Activated CD4-positive, alpha-beta T cell treated with anti-CD3 and anti-CD28 coated beads, Interleukin-2, amount 50 U/mL, for 1 hour (primary cell): ENCODE measurements around the gene PRKG1.

Source experiments
- DNase-seq: peaks from one replicate; pipeline ENCODE4 v3.0.0-alpha.2; 2020

Gene PRKG1

DNA sequence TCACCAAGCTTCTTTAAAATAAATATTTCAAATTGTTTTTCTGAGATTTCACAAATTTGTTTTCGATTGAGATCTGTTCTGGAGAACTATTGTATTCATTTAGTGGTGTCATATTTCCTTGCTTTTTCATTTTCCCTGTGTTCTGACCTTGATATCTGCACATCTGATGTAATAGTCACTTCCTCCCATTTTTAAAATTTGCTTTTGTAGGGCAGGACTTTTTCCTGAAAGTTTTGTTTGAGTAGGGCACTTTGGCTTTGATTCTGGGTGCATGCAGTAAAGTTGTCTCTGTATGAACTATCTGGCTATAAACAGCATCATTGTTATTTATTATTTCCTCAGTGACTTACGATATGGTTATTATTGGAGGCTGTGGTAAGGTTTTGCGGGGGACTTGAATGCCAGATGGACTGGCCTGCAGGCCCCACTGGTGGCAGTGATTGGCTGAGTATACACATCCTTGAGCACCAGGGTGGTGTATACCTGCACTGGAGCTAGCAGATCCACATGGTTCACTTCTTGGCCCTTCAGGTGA lies 541.5 kb downstream of the PRKG1 start:
- no peak for DNase-seq

DNA sequence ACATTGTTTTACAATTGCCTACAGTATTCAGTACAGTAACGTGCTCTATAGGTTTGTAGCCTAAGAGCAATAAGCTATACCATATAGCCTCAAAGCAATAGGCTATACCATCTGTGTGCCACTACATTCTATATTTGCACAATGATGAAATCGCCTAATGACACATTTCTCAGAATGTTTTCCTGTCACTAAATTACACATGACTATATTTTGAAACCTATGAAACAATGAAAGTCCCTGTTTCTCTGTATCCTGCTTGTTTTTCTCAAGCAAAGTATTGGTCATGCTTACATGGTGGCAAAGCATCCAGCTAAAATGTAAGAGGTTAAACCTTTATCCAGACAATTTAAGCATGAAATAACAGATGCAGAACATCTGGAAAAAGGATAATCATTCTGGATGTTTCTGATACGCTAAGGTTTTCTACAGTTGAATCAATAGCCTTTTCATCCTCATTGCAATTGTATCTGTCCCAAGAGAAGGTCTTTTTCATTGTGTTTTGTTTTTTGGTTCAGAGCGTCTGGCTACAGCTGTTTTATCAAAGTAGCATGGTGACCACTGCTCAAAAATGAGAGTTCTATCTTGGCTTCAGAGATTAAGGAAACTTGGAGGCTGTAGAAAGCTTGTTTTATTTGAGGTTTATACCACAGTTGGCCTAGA lies 543.4 kb downstream of the PRKG1 start:
- DNase-seq = no peak

DNA sequence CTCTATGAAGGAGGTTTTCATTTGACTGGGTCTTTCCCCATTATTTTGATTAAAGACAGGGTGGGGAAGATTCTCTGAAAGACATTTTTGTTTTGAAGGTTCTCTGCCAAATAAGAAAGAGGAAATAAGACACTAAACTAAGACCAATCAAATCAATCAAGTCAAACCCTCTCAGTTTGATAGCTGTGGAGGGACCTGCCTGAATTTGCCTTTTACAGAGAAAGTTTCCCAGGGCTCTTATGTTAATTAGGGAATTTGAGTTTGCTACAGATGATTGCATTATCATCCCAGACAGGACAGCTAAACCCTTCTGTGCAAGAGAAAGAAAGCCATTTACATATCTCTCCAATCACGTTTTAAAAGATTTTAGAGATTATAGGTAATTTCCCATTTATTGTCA lies 545.1 kb downstream of the PRKG1 start:
- no peak for DNase-seq

DNA sequence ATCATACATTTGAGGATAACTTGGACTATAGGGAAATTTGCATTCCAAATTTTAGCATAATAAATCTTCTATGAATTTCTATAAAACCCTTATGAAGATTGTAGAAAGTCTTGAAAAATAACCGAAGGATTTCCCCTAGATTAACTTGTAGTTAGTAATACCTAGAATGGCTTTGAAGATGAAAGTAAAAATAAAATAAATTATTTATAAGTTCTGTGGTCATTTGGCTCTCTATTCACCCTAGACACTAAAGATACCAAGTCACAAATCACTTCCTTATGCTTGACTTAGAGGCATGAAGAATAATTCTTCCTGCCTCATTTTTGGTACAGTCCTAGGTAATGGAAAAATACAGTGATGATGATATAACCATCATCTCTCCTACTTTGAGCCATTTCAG lies 545.8 kb downstream of the PRKG1 start:
- no peak for DNase-seq

DNA sequence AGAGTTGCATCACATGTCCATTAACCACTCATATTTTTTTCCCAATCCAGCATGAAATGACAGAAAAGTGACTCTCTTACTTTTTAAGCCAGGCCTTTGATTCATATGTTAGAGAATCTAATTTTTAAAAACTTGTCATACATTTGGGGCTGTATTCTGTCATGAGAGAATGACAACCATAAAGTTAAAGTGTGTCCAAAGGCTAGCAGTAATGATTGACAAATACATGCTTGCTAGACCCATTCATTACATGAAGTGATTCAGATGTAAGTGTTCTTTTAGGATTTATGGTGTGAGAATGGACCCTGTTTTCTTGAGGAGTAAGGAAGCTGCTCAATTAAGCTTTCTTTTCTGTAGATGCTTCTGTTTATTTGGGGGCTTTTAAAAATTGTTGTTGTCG lies 549.7 kb downstream of the PRKG1 start:
- DNase-seq = no peak

DNA sequence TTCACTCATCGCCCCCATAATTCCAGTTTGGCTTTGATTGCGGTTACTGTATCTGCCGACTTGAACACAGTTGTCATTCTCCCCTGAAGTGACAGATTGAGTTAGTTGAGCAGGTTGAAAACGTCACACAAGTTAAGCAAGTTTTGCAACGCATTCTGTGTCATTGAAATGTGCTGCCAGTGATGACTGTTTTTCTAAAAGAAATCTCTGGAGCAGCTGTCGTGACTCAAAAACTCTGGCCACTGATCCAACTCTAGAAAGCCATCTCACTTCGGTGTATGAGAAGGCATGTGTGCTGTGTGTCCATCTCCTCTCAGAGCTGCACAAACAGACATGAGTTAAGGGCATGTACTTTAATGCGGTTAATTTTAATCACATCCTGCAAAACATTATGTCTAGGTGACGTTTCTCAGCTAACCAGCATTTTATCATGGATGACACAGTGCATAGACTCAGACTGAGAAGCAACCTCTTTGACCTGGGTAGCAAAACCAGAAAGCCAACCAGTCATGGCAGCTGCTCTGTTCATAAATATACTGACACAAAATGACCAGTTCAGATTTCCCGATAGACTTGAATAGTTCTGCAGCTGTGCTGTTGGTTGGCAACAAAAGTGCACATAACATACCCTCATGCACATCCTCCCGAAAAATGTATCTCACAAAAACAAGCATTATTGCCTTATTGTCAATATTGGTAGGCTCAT lies 555.8 kb downstream of the PRKG1 start:
- no peak for DNase-seq

DNA sequence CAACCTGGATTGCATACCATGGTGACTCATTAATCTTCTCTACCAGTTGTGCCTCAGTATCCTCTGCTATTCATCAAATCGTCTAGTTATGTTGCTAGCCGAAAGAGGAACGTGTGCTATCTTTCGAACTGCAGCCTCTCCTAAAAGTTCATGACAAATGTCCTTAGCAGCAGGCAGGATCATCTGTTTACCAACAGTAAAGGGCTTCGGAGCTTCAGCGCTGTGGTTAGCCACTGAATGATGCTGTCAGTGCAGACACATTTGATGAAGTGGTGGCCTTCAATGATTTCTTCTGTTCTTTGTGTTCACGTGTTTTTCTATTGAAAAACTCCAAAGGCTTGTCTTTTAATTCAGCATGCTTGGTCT lies 556.3 kb downstream of the PRKG1 start:
- DNase-seq = no peak

DNA sequence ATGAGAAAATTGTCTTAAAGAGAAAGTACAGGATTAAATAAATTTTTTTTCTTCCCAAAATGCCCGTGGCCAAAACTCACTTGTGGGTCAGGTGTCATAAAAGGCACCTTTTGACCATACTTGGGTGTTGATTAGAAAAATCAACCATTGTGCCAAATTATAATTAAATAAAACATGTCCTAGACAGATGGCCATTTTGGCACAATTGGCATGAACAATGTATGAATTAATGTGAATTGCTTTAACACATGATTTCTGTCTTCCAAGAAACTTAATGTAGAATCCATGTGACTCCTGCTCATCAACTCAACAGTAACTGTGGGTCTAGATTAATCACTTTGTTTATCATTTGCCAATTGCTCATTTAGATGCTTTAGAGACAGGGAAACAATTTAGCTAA lies 561.1 kb downstream of the PRKG1 start:
- DNase-seq = no peak

DNA sequence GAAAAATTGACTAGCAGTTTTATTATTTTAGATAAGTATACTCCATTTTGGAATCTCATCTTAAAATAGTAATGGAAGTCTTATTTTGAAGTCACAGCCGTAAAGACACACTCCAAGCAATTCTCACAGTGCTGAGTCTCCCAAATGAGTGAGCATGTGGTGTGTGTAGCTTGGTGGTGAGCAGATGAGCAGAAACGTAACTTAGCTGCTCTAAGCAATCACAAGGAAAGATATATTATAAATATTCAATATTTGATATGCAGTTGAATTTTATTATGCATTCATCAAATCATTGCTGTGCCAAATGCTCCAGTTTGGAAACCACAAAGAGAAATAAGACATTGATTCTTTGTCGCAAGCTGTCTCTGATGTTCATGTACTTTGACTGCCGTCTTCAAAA lies 563.9 kb downstream of the PRKG1 start:
- DNase-seq = no peak

DNA sequence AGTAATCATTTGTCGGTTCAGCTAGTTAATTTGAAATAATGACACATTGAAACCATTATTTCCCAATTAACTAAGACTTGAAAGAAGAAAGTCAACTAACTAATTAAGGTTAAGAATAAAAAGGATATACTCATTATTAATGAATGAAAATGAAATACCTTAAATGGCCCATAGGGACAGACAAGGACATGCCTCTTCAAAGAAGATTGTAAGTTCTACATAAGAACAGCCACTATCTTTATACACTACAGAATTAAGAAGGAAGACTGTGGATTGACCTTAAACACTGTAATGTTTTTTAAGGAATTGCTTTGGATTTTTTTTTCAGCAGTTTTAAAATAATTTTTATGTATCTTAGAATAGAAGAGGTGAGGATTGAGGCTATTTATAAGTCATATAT lies 564.5 kb downstream of the PRKG1 start:
- DNase-seq = no peak

DNA sequence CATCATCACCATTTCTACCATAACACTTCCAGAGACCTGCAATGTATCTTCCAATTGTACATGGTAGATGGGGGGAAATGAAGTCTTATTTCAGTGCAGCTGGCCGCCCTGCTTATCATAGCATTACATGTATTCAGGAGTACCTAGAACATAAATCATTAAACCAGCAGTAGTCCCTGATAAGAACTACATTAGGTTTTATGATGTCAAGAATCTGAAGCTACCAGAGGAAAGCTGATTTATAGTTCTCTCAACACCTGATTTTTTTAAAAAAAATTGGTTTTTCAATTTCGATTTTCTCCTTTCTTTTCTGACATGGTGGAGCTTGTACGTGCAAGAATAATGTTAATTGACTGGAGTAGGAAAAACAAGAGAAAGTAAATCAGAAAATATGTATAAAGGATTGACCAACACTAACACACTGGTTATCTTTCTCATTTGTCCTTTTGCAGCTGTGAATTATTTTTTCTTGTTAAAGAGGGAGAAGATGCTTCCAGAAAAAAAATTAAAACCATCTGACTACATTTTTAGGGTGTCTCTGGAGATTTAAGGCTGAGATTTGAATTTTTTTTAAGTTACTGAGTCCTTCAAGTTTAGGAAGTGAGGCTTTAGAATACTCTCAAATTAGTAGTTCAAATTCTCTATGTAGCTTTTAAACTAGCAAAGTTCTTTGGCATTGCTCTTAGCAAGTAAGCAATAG lies 566.0 kb downstream of the PRKG1 start:
- no peak for DNase-seq

DNA sequence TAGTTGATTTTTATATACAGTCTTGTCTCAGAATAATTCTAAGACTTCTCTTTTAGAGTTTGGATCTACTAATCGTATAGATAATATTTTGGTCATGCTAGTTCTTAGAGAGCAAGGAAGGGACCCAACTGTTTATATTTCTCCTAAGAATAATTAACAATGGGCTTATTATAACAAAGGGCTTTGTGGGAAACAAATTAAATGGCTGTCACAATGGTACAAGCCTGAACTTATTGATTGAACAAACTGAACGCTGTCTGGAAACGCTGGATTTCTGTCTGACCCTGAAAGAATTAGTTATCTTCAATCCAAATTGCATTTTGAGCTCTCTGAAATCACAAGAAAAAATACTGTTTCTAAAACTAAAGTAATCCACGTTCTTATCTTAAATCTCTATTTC lies 568.3 kb downstream of the PRKG1 start:
- no peak for DNase-seq

DNA sequence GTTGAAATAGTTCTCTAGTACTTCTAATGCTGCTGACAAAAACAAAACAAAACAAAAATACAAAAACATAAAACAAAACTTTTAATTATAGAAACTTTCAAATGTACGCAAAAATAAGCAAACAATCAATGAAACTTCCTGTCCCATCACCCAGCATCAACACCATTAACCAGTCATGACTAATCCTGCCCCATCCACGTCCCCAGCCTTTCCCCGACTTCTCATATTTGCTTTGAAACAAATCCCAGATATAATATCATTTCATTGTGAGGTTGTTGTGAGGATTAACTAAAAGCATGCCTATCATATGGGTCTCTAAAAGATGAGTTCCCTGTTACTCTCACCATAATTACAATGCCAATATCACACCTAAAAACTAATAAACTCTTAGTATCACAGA lies 569.4 kb downstream of the PRKG1 start:
- no peak for DNase-seq

DNA sequence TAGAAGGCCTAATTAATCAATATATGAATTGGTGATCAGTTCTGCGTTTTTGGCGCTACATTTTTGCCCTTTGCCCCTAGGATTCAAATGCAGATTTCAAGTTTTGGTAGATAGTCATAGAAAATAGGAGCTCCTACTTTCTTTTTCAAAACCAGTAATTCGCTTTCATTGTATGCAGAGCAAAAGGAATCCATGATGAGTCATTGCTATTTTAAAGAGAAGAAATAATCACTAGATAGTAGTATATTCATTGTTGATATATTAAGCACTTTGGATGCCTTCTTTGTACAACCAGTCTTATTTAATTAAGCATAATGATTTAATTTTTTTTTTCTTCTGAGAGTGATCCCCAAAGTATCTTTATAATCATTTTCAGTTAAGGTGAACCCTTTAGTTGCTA lies 574.8 kb downstream of the PRKG1 start:
- DNase-seq = no peak

DNA sequence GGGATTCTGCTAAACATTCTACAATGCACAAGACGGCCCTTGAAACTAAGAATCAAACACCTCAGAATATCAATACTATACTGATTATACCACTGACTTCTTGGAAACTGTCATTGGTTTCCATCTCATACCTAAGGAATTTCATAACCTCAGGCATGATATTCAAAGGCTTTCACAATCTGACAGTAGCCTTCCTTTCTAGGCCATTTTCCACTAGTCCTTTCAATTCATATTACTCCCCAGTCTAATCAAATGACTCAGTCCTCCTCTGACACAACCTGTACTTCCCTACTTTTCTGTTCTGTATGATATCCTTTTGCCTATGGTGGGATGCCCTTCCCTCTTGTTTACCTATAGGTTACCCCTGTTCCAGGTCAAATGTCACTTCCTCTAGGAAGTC lies 576.8 kb downstream of the PRKG1 start:
- no peak for DNase-seq

DNA sequence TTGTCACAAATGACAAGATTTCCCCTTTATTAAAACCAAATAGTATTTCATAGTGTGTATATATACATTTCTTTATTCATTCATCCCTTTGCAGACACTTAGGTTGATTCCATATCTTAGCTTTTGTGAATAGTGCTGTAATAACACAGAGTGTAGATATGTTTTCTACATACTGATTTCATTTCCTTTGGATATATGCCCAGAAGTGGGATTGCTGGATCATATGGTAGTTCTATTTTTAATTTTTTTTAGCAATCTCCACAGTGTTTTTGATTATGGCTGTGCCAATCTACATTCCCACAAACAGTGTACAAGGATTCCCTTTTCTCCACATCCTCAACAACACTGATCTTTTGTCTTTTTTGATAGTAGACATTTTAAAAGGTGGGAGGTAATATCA lies 578.7 kb downstream of the PRKG1 start:
- no peak for DNase-seq

DNA sequence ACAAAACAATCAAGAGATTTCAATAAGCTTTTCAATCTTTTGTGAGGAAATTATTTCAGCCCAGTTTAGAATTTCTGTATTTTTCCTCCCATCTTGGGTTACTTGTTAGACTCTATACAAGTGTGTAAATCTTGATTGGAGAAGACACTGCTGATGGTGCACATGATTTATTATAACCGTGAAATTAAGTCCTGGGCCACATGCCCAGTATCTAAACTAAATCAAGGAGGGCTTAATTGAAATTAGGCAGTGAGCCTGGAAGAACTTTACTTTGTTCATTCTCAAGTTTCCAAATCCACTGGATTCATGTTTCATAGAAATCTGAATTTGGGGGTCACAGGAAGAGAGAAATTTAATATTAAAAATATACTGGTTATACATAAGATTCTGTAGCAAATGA lies 580.6 kb downstream of the PRKG1 start:
- no peak for DNase-seq

DNA sequence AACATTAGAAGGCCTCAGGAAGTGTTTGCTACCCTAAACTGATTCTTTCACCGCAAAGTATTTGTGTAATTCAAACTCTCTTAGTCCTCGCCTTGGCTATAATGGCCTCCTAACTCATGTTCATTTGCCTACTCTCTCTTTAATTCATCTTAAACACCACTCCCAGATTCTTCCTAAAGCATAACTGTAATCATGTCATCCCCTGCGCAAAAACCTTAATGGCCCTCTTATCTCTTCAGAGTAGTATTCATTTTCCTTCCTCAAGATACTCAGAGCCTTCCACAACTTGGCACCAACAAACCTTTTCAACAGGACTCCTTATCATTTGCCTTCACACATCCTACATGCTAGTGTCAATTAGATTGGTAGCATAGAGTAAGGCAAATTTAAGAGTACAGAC lies 582.2 kb downstream of the PRKG1 start:
- DNase-seq = no peak

DNA sequence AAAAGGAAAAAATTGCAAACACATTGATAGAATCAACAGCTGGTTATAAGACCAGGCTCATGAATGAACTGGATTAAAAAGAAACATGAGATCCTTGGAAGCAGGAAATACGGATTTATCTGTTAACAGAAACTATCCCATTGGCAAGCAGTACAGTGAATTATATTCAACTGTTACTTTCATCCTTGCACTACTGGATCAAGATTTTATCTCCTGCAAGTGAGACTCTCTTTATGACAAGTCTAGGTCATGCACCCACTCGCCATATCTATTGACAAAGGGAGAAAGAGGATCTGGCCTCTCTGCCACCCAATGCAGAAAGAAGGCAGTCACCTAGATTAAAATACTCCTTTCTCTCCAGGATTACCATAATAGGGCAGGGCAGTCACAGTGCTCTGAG lies 583.7 kb downstream of the PRKG1 start:
- DNase-seq = no peak

DNA sequence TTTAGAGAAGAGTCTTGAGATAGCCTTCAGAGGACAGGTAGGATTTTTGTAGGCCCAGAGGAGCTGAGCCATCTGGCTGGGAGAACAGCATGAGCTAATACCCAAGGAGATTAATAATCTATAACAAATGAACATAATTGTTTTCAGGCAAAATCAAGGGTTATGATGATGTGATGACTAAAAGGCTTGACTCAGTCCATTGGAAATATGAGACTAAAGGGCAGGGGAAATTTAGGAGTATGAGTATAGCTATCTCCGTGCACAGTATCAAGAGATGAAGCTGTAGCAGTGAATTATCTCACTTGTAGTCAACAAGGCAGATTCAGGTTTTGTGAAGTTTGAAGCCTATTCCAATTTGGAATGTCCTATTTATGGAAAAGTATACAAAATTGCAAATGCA lies 585.1 kb downstream of the PRKG1 start:
- DNase-seq = no peak

DNA sequence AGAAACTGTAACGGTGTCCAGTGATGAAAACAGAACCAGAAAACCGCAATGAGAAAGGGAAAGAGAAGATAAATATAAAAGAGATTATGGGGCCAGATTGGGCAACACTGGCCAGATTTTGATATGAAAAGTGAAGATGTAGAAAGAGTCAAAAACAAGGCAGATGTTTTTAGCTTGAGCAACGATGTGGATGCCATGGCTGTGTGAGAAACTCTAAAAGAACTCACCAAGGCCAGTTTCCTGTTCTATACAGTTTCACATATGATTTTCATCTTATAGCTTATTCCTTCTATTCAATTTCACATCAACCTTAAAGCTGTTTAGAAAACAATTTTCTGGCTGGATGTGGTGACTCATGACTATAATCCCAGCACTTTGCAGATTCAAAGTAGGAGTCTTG lies 588.8 kb downstream of the PRKG1 start:
- DNase-seq = no peak

DNA sequence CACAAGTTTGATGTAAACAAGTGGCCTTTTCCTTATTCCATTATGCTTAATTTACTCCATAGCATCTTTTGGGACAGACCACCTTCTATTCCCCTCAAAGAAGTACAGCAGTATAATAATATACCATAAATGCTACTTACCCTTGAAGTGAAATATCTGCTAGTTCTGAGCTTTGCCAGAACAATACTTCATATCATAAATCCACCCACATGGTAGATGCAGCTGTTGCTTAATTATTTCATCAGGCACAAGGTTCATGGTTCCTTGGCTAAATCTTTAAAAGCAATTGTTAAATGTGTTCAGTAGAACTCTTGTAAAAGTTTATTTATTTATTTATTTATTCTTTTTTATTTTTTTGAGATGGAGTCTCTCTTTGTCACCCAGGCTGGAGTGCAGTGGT lies 592.2 kb downstream of the PRKG1 start:
- DNase-seq = no peak

DNA sequence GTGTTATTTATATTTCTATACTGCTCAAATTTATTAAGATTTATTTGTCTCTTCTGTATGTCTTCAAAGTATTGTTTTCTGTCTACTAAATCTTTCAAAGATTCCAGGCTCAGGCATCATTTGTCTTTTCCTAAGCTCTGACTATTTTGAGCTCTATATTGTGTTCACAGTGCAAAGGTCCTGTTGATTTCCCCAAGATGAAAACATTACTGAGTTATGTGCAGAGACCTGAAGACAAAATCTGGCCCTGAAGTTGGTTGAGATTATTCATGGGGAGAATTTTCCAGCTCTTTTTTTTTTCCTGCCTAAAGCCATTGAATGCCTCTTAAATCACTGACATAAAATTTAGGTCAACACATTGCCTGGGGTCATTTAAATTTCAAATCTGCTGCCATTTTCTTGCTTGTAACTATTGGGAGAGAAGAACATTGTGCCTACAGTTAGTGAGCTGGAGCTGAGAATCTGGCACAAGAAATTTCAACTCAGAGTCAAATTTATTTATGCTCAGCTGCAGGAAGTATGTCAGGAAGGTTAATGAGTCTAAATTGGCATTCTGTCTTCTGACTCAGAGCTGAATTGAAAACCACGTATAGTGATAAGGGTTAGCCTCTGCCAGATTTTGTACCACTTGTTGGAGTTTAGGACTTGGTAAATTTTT lies 593.5 kb downstream of the PRKG1 start:
- no peak for DNase-seq

DNA sequence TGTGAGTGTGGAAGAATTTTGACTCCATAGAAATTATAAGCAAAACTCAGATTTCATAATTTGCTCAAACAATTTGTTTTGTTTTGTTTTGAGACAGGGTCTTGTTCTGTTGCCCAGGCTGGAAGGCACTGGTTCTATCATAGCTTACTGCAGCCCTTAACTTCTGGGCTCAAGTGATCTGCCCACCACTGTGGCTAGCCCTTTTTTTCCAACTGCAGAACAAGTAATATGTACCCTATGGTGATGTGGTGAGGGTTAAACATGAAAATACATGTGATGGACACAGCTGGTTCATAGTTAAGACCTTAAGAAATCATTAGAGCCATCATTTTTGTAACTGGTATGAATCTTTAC lies 594.0 kb downstream of the PRKG1 start:
- no peak for DNase-seq
